ENCODE data around the gene HACD2. TPM values are rescaled to one million over a fixed set of nuclear protein-coding genes. Genes with fewer than 3 reads are reported as not detected.

The HACD2 gene
- total RNA-seq, 2 experiments from 2014 or later, result 12.1 to 13.3 TPM

- H3K27me3 ChIP-seq (ENCODE audit: control insufficient read depth in 1 of 2, insufficient read depth in 2 of 2, low read length in 2 of 2), result peaks cover 23 to 55% of the 10 kb centered on the region in 2 experiments
- Mint-ChIP-seq H3K27me3 (peaks cover 56% of the 10 kb centered on the region), H3K36me3 (ENCODE audit: low read depth) (no peaks in the 10 kb centered on the region), H3K9me3 (no peaks in the 10 kb centered on the region), H3K27ac (no peak overlapping the region), H3K4me3 (no peak overlapping the region), H3K4me1 (ENCODE audit: low read depth) (peaks cover 9% of the 10 kb centered on the region)
- peaks cover 0 to 9% of the 10 kb centered on the region in 2 experiments for H3K9me3 ChIP-seq (ENCODE audit: control insufficient read depth in 1 of 2, insufficient read depth in 1 of 2, low read length in 2 of 2)
- ATAC-seq (ENCODE audit: poor library complexity) (no peak), DNase-seq (no peak)
- H3K36me3 ChIP-seq (ENCODE audit: insufficient read depth, low read length), result no peaks in the 10 kb centered on the region
- ChIA-PET POLR2A (no interaction called here), CTCF (no interaction called here)
- no peak for TF ChIP-seq CTCF (IDR thresholded peaks at IDR 0.05)
- H3K4me3 ChIP-seq (ENCODE audit: low read length), result no peak overlapping the region
- H3K4me1 ChIP-seq (ENCODE audit: insufficient read depth, low read length), result peaks cover 12% of the 10 kb centered on the region
- intact Hi-C loops (cut with DNase I, micrococcal nuclease), result no loop called here
- no peak overlapping the region for H3K27ac ChIP-seq (ENCODE audit: low read depth in 1 of 2, low read length in 2 of 2)
These were observed 133.7 kb downstream of the HACD2 start for GRCh38 chr3:123451186-123451585.

- H3K27me3 Mint-ChIP-seq, result peaks cover 59% of the 10 kb centered on the region
- no peak for TF ChIP-seq CTCF (IDR thresholded peaks at IDR 0.05)
- H3K4me3 ChIP-seq (ENCODE audit: low read length), result peak overlapping the region; percentile 16
These were observed 134.8 kb downstream of the HACD2 start for GRCh38 chr3:123449997-123450604.

GRCh38 chr3:123449102-123449996 lies 135.5 kb downstream of the HACD2 start:
- TF ChIP-seq CTCF (IDR thresholded peaks at IDR 0.05), result no peak
- ChIA-PET POLR2A (no interaction called here), CTCF (no interaction called here)
- Histone ChIP-seq H3K4me3 (ENCODE audit: low read length) (peak overlapping the region; percentile 16), H3K9me3 (ENCODE audit: control insufficient read depth in 1 of 2, insufficient read depth in 1 of 2, low read length in 2 of 2) (peaks cover 0 to 9% of the 10 kb centered on the region in 2 experiments), H3K27ac (ENCODE audit: low read depth in 1 of 2, low read length in 2 of 2) (no peak overlapping the region), H3K27me3 (ENCODE audit: control insufficient read depth in 1 of 2, insufficient read depth in 2 of 2, low read length in 2 of 2) (peaks cover 32 to 54% of the 10 kb centered on the region in 2 experiments), H3K36me3 (ENCODE audit: insufficient read depth, low read length) (no peaks in the 10 kb centered on the region), H3K4me1 (ENCODE audit: insufficient read depth, low read length) (peaks cover 12% of the 10 kb centered on the region)
- Mint-ChIP-seq H3K9me3 (no peaks in the 10 kb centered on the region), H3K4me1 (ENCODE audit: low read depth) (peaks cover 9% of the 10 kb centered on the region), H3K4me3 (no peak overlapping the region), H3K27ac (no peak overlapping the region), H3K36me3 (ENCODE audit: low read depth) (no peaks in the 10 kb centered on the region), H3K27me3 (peaks cover 62% of the 10 kb centered on the region)
- DNase-seq, result peak in 1 of 14 experiments; percentile 10
- intact Hi-C loops (cut with DNase I, micrococcal nuclease), result loop anchor here in 1 of 2 experiments (2.0 kb wide), 1 partner anchor 109 kb away; no protein-coding TSS in a partner anchor
- no peak for ATAC-seq (ENCODE audit: poor library complexity)

More at GRCh38 chr3:123449997-123450604, 134.8 kb downstream of the HACD2 start:
- CTCF ChIA-PET, result no interaction called here
- Histone ChIP-seq H3K4me1 (ENCODE audit: insufficient read depth, low read length) (peaks cover 12% of the 10 kb centered on the region), H3K9me3 (ENCODE audit: control insufficient read depth in 1 of 2, insufficient read depth in 1 of 2, low read length in 2 of 2) (peaks cover 0 to 9% of the 10 kb centered on the region in 2 experiments), H3K27ac (ENCODE audit: low read depth in 1 of 2, low read length in 2 of 2) (no peak overlapping the region), H3K36me3 (ENCODE audit: insufficient read depth, low read length) (no peaks in the 10 kb centered on the region), H3K27me3 (ENCODE audit: control insufficient read depth in 1 of 2, insufficient read depth in 2 of 2, low read length in 2 of 2) (peaks cover 27 to 56% of the 10 kb centered on the region in 2 experiments)
- DNase-seq (no peak), ATAC-seq (ENCODE audit: poor library complexity) (no peak)
- Mint-ChIP-seq H3K4me1 (ENCODE audit: low read depth) (peaks cover 9% of the 10 kb centered on the region), H3K27ac (no peak overlapping the region), H3K36me3 (ENCODE audit: low read depth) (no peaks in the 10 kb centered on the region), H3K9me3 (no peaks in the 10 kb centered on the region), H3K4me3 (peak overlapping the region; percentile 64)
- POLR2A ChIA-PET, result no interaction called here
- intact Hi-C loops (cut with DNase I, micrococcal nuclease), result loop anchor here in 1 of 2 experiments (2.0 kb wide), 1 partner anchor 109 kb away; no protein-coding TSS in a partner anchor

Data from CD4-positive, alpha-beta T cell (primary cell).